Gastrocnemius medialis (tissue), 4 donors: ENCODE results near the gene DCBLD2.

Source experiments
- POLR2A ChIP-seq, 2 donors: fragments of 450-650 bp; IDR thresholded peaks; one replicate each; pipeline ENCODE4 v1.6.1; 2017; ENCODE audit warnings: antibody characterized with exemption in 2 of 2, mild to moderate bottlenecking in 2 of 2, moderate library complexity in 2 of 2
- TF ChIP-seq, protein P1 (sequence below), 5 experiments: fragments of 450-650 bp in 3 of 5; fragments of 200-600 bp in 2 of 5; sonication (generic) in 2 of 5; IDR thresholded peaks in 4 of 5; conservative IDR thresholded peaks in 1 of 5; 1 replicate in 4 of 5; 2 replicates in 1 of 5; pipeline ENCODE4 v1.5.1; 2016 to 2019; ENCODE audit warnings: antibody characterized with exemption in 5 of 5, mild to moderate bottlenecking in 3 of 5, moderate library complexity in 3 of 5

DNA sequence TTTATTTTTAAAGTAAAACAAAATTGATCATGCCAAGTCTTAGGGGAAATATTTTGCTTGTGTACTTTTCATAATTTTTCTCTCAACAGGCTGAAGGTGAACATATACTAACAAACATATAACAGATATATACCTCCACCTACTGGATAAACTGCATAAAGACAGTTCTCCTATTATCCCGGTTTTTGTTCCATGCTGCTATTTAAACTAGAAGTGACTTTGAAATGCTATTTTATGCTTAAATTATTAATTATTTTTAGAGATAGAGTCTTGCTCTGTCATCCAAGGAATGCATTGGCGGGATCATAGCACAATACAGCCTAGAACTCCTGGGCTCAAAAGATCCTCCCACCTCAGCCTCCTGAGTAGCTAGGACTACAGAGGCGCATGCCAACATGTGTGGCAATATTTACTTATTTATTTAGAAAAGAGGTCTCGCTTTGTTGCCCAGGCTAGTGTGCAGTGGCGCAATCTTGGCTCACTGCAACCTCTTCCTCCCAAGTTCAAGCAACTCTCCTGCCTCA is 88.6 kb downstream of the DCBLD2 start:
- TF ChIP-seq, protein P1, sequence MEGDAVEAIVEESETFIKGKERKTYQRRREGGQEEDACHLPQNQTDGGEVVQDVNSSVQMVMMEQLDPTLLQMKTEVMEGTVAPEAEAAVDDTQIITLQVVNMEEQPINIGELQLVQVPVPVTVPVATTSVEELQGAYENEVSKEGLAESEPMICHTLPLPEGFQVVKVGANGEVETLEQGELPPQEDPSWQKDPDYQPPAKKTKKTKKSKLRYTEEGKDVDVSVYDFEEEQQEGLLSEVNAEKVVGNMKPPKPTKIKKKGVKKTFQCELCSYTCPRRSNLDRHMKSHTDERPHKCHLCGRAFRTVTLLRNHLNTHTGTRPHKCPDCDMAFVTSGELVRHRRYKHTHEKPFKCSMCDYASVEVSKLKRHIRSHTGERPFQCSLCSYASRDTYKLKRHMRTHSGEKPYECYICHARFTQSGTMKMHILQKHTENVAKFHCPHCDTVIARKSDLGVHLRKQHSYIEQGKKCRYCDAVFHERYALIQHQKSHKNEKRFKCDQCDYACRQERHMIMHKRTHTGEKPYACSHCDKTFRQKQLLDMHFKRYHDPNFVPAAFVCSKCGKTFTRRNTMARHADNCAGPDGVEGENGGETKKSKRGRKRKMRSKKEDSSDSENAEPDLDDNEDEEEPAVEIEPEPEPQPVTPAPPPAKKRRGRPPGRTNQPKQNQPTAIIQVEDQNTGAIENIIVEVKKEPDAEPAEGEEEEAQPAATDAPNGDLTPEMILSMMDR (IDR thresholded peaks at IDR 0.05 in 4 of 5, conservative IDR thresholded peaks at IDR 0.05 in 1 of 5) = peak; percentile 40 to 59 (median 51)
- TF ChIP-seq POLR2A (IDR thresholded peaks at IDR 0.05) = no peak
